ENCODE data around the gene PSKH1. TPM values are rescaled to one million over a fixed set of nuclear protein-coding genes. Genes with fewer than 3 reads are reported as not detected.
"Not testable (repeated sequence)": the region's sequence is repeated elsewhere in the genome, so short reads cannot be mapped to it uniquely, and the experiment has no call there.

The PSKH1 gene
- total RNA-seq, 1 experiment from 2014 or later: 8.1 TPM

DNA sequence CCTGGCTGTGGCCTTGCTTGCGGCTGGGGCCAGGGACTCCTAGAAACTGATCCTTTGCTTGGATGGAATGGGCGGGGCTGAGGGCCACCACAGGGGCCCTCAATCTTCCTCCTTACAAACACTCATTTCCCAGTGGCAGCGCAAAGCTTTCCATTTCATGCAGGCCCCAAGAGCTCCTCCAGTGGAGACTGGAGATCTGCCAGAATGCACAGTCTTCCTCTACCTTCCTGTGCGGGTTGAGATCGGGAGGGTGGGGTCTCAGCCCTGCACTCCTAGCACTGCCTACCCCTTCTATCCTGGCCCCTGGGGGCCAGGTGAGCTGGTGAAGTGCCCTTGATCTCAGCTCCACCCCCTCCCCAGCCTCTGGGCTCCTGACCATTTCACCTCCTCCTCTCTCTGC, 6.7 kb upstream of the PSKH1 start:
- DNase-seq (ENCODE audit: low spot score): no peak

GRCh38 chr16:67888331-67888730, 4.7 kb upstream of the PSKH1 start:
- DNase-seq (ENCODE audit: low spot score): no peak

GRCh38 chr16:67892375-67892774, 679 bp upstream of the PSKH1 start:
- DNase-seq (ENCODE audit: low spot score): no peak

GRCh38 chr16:67893743-67894399, 817 bp downstream of the PSKH1 start:
- no peak for DNase-seq (ENCODE audit: low spot score)

GRCh38 chr16:67897231-67897630, 4.2 kb downstream of the PSKH1 start:
- DNase-seq (ENCODE audit: low spot score): no peak

DNA sequence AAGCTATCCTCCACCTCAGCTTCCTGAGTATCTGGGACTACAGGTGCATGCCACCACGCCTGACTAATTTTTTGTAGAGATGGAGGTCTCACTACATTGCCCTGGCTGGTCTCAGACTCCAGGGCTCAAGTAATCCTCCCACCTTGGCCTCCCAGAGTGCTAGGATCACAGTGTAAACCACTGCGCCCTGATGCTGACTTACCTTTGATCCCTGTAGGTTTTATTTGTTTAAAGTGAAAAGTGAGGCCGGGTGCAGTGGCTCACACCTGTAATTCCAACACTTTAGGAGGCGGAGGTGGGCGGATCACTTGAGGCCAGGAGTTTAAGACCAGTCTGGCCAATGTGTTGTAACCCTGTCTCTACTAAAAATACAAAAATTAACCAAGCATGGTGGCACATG, 8.7 kb downstream of the PSKH1 start:
- no peak for DNase-seq (ENCODE audit: low spot score)

- DNase-seq (ENCODE audit: low spot score): no peak
Measured at GRCh38 chr16:67902831-67903230, 9.8 kb downstream of the PSKH1 start.

GRCh38 chr16:67907397-67908180, 14.5 kb downstream of the PSKH1 start:
- no peak for DNase-seq (ENCODE audit: low spot score)

GRCh38 chr16:67909056-67909742, 16.1 kb downstream of the PSKH1 start:
- DNase-seq (ENCODE audit: low spot score): no peak

DNA sequence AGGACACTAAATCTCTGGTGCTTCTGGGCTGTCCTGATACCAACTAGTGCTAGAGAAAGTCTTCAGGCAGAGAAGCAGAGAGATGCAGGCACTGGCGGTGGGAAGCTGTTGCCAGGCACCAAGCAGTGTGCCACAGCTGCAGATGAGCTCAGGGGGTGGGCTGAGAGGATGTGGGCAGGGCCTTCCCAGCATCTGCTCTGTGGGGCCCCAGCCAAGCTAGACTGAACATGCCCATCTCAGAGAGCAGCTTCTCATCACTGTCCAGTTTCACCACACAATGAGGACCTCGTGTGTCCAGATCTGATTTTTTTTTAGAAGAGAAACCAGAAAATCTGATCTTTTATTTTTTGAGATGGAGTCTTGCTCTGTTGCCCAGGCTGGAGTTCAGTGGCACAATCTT, 17.1 kb downstream of the PSKH1 start:
- DNase-seq (ENCODE audit: low spot score): no peak

DNA sequence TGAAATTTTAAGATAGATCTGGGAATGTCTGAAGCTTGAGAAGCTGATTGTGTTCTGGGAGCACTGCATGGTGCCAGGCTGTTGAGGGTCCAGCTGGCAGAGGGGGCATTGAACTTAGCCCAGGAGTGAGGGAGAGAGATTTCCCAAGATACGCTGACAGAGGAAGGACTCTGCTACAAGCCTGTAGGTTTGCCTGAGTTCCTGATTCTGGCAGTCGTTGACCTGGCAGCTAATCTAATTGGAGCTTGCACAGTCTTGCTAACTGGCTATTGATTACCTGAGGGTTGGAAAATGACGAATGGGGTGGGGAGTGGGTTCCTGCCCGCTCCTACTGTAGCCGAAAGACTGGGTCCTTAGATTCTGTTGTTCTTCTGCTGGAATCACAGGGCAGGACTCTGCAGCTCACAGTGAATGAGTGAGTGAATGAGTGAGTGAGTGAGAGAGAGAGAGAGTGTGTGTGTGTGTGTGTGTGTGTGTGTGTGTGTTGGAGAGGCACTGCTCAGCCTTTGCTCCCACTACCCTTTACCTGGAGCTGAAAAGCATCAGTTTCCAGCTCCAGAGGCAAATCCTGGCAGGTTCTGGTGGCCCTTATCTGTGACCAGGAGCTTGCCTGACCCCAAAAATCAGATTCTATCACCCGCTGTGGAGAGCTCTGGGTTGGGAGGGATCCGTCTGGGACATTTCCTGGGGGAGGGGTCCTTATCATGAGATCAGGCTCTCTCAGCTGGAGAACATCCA, 21.9 kb downstream of the PSKH1 start:
- DNase-seq (ENCODE audit: low spot score): no peak

DNA sequence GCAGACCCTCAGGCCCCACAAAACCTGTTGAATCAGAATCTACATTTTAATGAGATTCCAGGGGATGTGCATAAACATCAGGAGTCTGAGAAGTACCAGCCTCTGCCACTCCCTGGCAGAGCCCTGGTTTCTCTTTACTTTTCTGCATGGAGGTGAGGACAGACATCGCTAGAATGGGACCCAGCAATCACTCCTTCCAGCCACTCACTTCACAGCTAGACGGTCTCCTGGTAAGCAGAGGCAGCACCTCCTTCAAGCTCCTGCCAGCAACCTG, 22.4 kb downstream of the PSKH1 start:
- DNase-seq (ENCODE audit: low spot score): not testable (repeated sequence)

DNA sequence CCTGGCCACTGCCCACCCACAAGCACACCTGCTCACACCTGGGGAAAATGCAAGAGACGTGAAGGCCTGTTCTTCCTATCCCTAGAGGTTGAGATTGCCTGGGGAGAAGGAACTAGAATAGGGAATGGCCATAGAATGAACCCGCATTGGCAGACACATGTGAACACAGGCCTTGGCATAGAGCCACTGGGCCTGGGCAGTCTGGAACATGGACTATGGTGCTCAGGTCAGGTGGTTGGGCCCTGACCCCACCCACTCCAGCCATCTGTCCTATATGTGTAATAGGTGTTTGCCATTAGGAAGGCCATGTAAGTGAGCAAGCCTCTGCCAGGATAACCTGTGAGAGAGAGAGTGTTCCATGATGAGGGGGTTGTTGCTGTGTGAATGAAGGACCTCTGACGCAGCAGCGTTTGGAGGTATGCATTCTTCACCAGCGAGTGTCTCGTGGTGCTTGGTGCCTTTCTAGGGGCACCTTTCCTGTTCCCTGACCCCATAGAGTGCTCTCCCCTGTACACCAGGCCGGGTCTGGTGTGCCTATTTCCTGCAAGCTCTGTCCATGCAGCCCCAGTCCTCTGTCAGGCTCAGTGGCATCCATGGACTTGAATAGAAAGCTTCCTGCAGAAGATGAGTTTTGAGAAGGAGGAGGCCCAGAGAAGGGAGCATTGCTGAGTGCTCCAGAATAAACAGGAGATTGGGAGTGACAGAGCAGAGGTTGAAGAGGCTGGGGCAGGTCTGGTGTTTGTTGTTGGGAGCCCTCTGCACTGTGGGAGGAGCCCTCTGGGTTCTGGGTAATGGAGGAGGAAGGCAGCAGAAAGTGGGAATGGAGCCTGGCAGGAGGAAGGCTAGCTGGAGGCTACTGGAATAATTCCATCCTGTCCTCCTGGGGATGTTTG, 23.0 kb downstream of the PSKH1 start:
- no peak for DNase-seq (ENCODE audit: low spot score)

DNA sequence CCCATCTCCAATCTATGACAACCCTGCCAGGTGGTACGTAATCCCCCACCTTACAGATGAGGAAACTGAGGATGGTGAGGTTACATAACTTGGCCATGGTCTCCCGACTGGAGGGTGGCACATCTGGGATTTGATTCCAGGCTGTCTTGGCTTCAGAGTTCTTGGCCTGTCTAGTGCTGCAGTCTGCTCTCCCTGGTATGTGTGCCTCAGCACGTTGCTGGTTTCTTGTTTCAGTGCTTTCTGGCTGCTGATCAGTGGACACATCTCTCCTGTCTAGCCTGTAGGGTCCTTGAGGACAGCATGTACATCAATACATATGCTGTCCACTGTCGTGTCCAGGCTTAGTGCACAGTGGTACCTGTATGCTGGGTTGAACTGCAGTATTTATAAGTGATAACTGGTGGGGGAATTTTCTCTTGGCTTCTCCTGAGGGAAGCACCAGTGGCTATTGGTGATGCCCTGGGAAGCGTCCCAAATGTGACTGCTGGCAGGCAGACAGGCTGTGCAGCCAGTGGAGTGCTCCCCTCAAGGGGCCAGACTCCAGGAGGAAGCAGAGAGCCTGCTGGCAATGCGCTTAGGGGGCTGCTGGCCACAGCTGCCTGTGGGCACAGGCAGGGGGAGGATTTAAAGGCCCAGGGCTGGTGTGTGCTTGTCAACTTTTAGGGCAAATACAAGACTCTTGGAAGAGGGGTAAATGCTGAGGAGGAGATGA, 24.2 kb downstream of the PSKH1 start:
- no peak for DNase-seq (ENCODE audit: low spot score)

GRCh38 chr16:67917852-67918236, 24.8 kb downstream of the PSKH1 start:
- DNase-seq (ENCODE audit: low spot score): no peak

DNA sequence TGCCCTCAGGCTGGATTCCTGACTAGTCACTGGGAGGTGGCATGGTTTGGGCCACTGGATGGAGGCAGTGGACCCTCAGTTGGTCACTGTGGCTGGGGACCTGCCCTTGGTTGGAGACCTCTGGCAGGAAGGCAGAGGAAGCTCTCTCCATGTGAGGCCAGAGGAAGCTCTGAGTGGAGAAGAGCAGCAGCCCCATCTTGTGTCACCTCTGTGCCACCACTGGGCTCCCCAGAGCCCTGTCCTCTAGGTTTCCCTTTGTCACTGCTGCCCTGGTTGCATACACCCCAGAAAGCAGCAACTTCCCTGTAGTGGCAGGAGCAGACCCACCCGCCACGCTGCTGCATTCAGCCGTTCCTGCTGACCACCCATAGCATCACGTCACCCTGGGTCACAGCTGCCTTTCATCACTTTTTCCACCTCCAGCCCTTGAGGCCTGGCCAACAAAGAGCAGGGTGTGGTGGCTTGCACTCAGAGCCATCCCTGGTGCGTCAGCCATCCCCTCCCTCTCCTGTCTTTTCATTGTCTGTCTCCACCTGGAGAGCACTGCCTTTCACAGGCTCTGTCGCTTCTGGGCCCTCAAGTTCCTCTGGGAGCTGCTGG, 26.7 kb downstream of the PSKH1 start:
- DNase-seq (ENCODE audit: low spot score): no peak

GRCh38 chr16:67922221-67922620, 29.2 kb downstream of the PSKH1 start:
- no peak for DNase-seq (ENCODE audit: low spot score)

GRCh38 chr16:67922740-67923139, 29.7 kb downstream of the PSKH1 start:
- no peak for DNase-seq (ENCODE audit: low spot score)

DNA sequence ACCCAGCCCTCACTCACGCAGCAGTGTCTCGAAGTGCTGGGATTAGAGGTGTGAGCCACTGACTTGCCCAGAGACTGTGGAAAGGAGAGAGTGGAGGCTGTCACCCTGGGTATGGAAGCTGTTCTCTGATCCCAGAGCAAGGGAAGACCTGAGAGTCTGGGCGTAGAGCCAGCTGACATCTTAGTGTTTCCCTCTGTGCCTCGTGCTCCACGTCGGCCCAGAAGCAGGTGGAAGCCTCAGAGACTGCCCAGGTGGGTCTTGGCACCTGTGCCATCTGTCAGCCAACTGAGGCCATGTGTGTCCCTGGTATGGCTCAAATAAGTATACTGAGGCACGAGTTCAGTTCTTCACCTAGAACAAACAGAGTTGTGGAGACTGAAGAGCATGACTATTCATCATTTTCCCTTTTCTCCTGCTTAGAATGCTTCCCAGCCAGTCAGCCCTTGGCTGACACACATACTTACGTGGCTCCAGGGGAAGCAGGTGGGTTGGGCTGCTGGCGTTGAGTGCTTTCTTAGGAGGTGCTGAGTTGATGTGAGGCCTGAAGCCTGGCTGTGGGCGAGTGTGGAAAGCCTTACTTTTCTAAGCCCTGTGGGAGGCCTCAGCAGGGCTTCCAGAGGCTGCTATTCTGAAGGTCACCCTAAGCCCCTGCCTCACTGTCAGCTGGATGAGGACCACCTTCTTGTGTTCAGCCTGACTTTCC, 30.5 kb downstream of the PSKH1 start:
- DNase-seq (ENCODE audit: low spot score): no peak

Data from H4 (cell line).